ENCODE results near the gene SCTR.

SCTR gene

GRCh38 chr2:119487434-119488244, 36.6 kb downstream of the SCTR start:
- no peak for DNase-seq (ENCODE audit: low read depth)

- DNase-seq (ENCODE audit: low read depth) = peak; percentile 23
Measured at GRCh38 chr2:119486886-119487285, 37.4 kb downstream of the SCTR start.

- DNase-seq (ENCODE audit: low read depth) = no peak
Measured at GRCh38 chr2:119486196-119486827, 38.0 kb downstream of the SCTR start.

- DNase-seq (ENCODE audit: low read depth) = no peak
Measured at GRCh38 chr2:119485336-119486110, 38.8 kb downstream of the SCTR start.

GRCh38 chr2:119484834-119485233, 39.4 kb downstream of the SCTR start:
- no peak for DNase-seq (ENCODE audit: low read depth)

GRCh38 chr2:119483896-119484718, 40.2 kb downstream of the SCTR start:
- DNase-seq (ENCODE audit: low read depth) = no peak

GRCh38 chr2:119483395-119483753, 40.9 kb downstream of the SCTR start:
- DNase-seq (ENCODE audit: low read depth) = no peak

GRCh38 chr2:119482481-119483394, 41.5 kb downstream of the SCTR start:
- no peak for DNase-seq (ENCODE audit: low read depth)

- DNase-seq (ENCODE audit: low read depth) = no peak
Measured at GRCh38 chr2:119481501-119482455, 42.5 kb downstream of the SCTR start.

- DNase-seq (ENCODE audit: low read depth) = no peak
Measured at GRCh38 chr2:119480718-119481142, 43.6 kb downstream of the SCTR start.

GRCh38 chr2:119480184-119480583, 44.1 kb downstream of the SCTR start:
- DNase-seq (ENCODE audit: low read depth) = no peak

GRCh38 chr2:119478978-119479295, 45.3 kb downstream of the SCTR start:
- no peak for DNase-seq (ENCODE audit: low read depth)

GRCh38 chr2:119478188-119478977, 45.9 kb downstream of the SCTR start:
- DNase-seq (ENCODE audit: low read depth) = no peak

- no peak for DNase-seq (ENCODE audit: low read depth)
Measured at GRCh38 chr2:119477113-119477505, 47.2 kb downstream of the SCTR start.

- DNase-seq (ENCODE audit: low read depth) = peak; percentile 74
Measured at GRCh38 chr2:119476301-119477112, 47.8 kb downstream of the SCTR start.

GRCh38 chr2:119475857-119476244, 48.4 kb downstream of the SCTR start:
- no peak for DNase-seq (ENCODE audit: low read depth)

GRCh38 chr2:119475225-119475856, 48.9 kb downstream of the SCTR start:
- DNase-seq (ENCODE audit: low read depth) = no peak

Measured in ELR (cell line).